Measurements from ENCODE around the gene MIOX. TPM values are rescaled to one million over a fixed set of nuclear protein-coding genes. Genes with fewer than 3 reads are reported as not detected.

MIOX gene
- total and polyA plus RNA-seq, 9 of the 15 experiments (the other 6 are each of a cell fraction or from before 2014, with no cell fraction given), result 0.08 TPM; not detected in 8

DNA sequence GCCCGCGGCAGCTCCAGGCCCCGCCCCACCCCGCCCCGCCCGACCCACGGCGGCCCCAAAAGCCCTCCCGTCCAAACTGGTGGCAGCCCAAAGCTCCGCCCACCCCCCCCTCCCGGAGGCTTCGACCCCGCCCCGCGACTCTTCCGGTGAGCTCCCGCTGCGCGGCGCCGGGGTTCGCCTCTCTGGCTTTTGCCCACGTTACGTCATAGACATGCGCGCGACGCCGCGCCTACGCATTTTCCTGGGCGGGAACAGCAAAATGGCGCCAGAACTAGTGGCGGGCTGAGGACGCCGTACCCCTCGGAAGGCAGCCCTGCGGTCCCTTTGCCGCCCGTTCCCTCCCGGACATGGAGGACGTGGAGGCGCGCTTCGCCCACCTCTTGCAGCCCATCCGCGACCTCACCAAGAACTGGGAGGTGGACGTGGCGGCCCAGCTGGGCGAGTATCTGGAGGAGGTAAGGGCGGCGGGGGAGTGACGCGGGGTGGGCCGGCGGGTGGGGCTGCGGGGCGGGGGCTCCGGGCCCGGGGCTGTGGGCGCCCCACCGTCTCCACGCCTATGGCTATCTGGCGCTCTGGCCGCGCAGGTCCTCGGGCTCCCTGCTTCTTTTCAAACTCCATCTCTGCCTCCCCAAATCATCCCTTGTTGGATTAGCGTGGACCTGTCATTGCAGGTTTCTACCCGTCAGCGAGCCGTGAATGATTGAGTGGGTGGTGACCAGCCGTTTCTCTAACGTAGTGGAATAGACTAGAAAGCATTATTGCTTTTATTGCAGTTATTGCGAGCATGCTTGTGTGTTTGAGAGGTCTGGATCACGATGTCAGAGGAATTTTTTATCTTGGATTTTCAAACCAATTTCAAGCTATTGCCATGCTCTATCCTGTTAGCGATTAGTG lies 21.6 kb downstream of the MIOX start, which contains the start of gene NCAPH2 (continued):
- no peak for TF ChIP-seq HEY1 (CRISPR knock-in tag; IDR thresholded peaks at IDR 0.05; ENCODE audit: borderline replicate concordance)
- TF ChIP-seq ZNF146 (CRISPR knock-in tag; IDR thresholded peaks at IDR 0.05; ENCODE audit: unreplicated experiment), result no peak
- peak; percentile 95 for TF ChIP-seq TBP (optimal IDR thresholded peaks at IDR 0.05; ENCODE audit: low read depth, low read length)
- no peak for TF ChIP-seq MCM5 (IDR thresholded peaks at IDR 0.05; ENCODE audit: low read depth)
- TF ChIP-seq SAP30 (IDR thresholded peaks at IDR 0.05; ENCODE audit: borderline replicate concordance, insufficient read depth, low read depth, low read length, poor library complexity, severe bottlenecking), result peak; percentile 55
- no peak for TF ChIP-seq DMBX1 (CRISPR knock-in tag; IDR thresholded peaks at IDR 0.05; ENCODE audit: borderline replicate concordance)
- peak in 1 of 2 experiments; percentile 70; a peak in 1 of 4 replicates for TF ChIP-seq NONO (IDR thresholded peaks at IDR 0.05; ENCODE audit: low read depth in 2 of 2, low read length in 1 of 2)
- TF ChIP-seq KAT2B (IDR thresholded peaks at IDR 0.05; ENCODE audit: low read depth, low read length), result no peak
- TF ChIP-seq TFAM (CRISPR knock-in tag; conservative IDR thresholded peaks at IDR 0.05), result no peak
- TF ChIP-seq, protein P1, sequence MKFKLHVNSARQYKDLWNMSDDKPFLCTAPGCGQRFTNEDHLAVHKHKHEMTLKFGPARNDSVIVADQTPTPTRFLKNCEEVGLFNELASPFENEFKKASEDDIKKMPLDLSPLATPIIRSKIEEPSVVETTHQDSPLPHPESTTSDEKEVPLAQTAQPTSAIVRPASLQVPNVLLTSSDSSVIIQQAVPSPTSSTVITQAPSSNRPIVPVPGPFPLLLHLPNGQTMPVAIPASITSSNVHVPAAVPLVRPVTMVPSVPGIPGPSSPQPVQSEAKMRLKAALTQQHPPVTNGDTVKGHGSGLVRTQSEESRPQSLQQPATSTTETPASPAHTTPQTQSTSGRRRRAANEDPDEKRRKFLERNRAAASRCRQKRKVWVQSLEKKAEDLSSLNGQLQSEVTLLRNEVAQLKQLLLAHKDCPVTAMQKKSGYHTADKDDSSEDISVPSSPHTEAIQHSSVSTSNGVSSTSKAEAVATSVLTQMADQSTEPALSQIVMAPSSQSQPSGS (CRISPR knock-in tag; IDR thresholded peaks at IDR 0.05), result no peak
- TF ChIP-seq, protein P2, sequence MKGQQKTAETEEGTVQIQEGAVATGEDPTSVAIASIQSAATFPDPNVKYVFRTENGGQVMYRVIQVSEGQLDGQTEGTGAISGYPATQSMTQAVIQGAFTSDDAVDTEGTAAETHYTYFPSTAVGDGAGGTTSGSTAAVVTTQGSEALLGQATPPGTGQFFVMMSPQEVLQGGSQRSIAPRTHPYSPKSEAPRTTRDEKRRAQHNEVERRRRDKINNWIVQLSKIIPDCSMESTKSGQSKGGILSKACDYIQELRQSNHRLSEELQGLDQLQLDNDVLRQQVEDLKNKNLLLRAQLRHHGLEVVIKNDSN (CRISPR knock-in tag; IDR thresholded peaks at IDR 0.05), result no peak
- TF ChIP-seq ZNF695 (CRISPR knock-in tag; IDR thresholded peaks at IDR 0.05), result no peak
- peak; percentile 86 for TF ChIP-seq POLR2A (conservative IDR thresholded peaks at IDR 0.05)
- peak in 1 of 2 experiments; percentile 76; a peak in 2 of 4 replicates for TF ChIP-seq CSDE1 (IDR thresholded peaks at IDR 0.05)
- no peak for TF ChIP-seq PRMT5 (CRISPR knock-in tag; IDR thresholded peaks at IDR 0.05)
- TF ChIP-seq TAF1 (IDR thresholded peaks at IDR 0.05; ENCODE audit: control insufficient read depth, extremely low read depth, insufficient read depth, low read length, severe bottlenecking), result peak; percentile 90
- no peak for TF ChIP-seq RBM39 (optimal IDR thresholded peaks at IDR 0.05; ENCODE audit: low read depth, low read length)
- TF ChIP-seq, protein P3, sequence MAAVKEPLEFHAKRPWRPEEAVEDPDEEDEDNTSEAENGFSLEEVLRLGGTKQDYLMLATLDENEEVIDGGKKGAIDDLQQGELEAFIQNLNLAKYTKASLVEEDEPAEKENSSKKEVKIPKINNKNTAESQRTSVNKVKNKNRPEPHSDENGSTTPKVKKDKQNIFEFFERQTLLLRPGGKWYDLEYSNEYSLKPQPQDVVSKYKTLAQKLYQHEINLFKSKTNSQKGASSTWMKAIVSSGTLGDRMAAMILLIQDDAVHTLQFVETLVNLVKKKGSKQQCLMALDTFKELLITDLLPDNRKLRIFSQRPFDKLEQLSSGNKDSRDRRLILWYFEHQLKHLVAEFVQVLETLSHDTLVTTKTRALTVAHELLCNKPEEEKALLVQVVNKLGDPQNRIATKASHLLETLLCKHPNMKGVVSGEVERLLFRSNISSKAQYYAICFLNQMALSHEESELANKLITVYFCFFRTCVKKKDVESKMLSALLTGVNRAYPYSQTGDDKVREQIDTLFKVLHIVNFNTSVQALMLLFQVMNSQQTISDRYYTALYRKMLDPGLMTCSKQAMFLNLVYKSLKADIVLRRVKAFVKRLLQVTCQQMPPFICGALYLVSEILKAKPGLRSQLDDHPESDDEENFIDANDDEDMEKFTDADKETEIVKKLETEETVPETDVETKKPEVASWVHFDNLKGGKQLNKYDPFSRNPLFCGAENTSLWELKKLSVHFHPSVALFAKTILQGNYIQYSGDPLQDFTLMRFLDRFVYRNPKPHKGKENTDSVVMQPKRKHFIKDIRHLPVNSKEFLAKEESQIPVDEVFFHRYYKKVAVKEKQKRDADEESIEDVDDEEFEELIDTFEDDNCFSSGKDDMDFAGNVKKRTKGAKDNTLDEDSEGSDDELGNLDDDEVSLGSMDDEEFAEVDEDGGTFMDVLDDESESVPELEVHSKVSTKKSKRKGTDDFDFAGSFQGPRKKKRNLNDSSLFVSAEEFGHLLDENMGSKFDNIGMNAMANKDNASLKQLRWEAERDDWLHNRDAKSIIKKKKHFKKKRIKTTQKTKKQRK (IDR thresholded peaks at IDR 0.05; ENCODE audit: borderline replicate concordance, low read depth, low read length), result no peak
- TF ChIP-seq MYNN (IDR thresholded peaks at IDR 0.05), result no peak
- no peak for TF ChIP-seq MYNN (CRISPR knock-in tag; IDR thresholded peaks at IDR 0.05)
- TF ChIP-seq, protein P4, sequence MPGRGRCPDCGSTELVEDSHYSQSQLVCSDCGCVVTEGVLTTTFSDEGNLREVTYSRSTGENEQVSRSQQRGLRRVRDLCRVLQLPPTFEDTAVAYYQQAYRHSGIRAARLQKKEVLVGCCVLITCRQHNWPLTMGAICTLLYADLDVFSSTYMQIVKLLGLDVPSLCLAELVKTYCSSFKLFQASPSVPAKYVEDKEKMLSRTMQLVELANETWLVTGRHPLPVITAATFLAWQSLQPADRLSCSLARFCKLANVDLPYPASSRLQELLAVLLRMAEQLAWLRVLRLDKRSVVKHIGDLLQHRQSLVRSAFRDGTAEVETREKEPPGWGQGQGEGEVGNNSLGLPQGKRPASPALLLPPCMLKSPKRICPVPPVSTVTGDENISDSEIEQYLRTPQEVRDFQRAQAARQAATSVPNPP (IDR thresholded peaks at IDR 0.05; ENCODE audit: borderline replicate concordance, insufficient read depth, insufficient read length), result no peak
- TF ChIP-seq SUPT5H (IDR thresholded peaks at IDR 0.05), result peak; percentile 85
